ENCODE data around the gene PTPRF.

DNA sequence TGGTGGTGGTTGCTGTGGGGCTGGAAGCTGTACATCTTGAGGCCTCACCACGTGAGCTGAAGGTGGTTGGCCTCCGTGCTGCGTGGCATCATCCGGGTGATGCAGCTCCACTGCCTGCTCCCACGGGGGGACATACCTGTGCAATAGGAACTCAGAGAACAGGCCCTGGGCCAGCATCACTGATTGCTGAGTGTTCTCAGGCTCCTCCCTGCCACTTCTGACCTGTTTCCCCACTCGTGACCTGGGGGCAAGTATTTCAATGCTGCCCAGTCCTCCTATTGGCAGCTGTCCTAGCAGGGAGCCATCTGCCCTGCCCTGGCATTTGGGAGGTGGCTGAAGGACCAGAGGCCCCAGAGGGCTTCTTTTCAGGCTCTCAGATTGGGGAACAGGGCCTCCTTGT lies 26.1 kb downstream of the PTPRF start:
- TF ChIP-seq EP300 (IDR thresholded peaks at IDR 0.05; ENCODE audit: borderline replicate concordance) (no peak), TAF1 (IDR thresholded peaks at IDR 0.05; ENCODE audit: low read depth) (no peak), YY1 (IDR thresholded peaks at IDR 0.05; ENCODE audit: low read depth) (no peak), FOXM1 (IDR thresholded peaks at IDR 0.05; ENCODE audit: borderline replicate concordance, low read depth) (no peak), EGR1 (IDR thresholded peaks at IDR 0.05) (no peak), CEBPB (IDR thresholded peaks at IDR 0.05) (no peak)
- TF ChIP-seq, protein P1, sequence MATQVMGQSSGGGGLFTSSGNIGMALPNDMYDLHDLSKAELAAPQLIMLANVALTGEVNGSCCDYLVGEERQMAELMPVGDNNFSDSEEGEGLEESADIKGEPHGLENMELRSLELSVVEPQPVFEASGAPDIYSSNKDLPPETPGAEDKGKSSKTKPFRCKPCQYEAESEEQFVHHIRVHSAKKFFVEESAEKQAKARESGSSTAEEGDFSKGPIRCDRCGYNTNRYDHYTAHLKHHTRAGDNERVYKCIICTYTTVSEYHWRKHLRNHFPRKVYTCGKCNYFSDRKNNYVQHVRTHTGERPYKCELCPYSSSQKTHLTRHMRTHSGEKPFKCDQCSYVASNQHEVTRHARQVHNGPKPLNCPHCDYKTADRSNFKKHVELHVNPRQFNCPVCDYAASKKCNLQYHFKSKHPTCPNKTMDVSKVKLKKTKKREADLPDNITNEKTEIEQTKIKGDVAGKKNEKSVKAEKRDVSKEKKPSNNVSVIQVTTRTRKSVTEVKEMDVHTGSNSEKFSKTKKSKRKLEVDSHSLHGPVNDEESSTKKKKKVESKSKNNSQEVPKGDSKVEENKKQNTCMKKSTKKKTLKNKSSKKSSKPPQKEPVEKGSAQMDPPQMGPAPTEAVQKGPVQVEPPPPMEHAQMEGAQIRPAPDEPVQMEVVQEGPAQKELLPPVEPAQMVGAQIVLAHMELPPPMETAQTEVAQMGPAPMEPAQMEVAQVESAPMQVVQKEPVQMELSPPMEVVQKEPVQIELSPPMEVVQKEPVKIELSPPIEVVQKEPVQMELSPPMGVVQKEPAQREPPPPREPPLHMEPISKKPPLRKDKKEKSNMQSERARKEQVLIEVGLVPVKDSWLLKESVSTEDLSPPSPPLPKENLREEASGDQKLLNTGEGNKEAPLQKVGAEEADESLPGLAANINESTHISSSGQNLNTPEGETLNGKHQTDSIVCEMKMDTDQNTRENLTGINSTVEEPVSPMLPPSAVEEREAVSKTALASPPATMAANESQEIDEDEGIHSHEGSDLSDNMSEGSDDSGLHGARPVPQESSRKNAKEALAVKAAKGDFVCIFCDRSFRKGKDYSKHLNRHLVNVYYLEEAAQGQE (IDR thresholded peaks at IDR 0.05; ENCODE audit: low read depth): no peak
- TF ChIP-seq, protein P2, sequence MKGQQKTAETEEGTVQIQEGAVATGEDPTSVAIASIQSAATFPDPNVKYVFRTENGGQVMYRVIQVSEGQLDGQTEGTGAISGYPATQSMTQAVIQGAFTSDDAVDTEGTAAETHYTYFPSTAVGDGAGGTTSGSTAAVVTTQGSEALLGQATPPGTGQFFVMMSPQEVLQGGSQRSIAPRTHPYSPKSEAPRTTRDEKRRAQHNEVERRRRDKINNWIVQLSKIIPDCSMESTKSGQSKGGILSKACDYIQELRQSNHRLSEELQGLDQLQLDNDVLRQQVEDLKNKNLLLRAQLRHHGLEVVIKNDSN (IDR thresholded peaks at IDR 0.05): no peak
- TF ChIP-seq, protein P3, sequence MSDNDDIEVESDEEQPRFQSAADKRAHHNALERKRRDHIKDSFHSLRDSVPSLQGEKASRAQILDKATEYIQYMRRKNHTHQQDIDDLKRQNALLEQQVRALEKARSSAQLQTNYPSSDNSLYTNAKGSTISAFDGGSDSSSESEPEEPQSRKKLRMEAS (IDR thresholded peaks at IDR 0.05): no peak
